Stimulated activated CD4-positive, alpha-beta T cell treated with anti-CD3 and anti-CD28 coated beads, Interleukin-4, amount 100 ng/mL, for 4 hours (primary cell): ENCODE data around the gene PLCD1.

Experiments
- DNase-seq, 2 experiments: peaks; one replicate each; pipeline ENCODE4 v3.0.0-alpha.2; 2020

PLCD1 gene

DNA sequence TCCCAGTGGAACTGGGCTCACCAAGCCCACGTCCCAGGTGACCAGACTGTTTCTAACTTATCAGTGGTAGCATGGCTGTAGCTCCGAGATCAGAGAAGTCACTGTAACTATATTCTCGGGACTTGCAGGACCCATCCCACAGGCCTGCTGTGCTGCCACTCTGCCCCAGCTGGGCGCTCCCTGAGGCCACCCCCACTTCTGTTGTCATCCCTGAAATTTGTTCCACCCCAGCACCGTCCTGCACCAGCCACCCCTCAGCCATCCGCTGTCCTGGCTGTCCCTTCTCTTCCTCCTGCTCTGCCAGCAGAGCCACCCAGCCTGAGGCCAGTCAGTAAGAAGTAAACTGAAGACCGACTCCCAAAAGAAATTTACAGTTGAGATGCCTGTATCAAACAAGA, 71.9 kb downstream of the PLCD1 start:
- DNase-seq: no peak
